C4-2B (cell line): ENCODE results near the gene TMPRSS13.
"Not testable (repeated sequence)": the region's sequence is repeated elsewhere in the genome, so short reads cannot be mapped to it uniquely, and the experiment has no call there.

Experiments
- H3K27ac ChIP-seq: fragments of 450-650 bp; 2 replicates; pipeline ENCODE4 v1.5.1; 2017
- CTCF ChIP-seq: fragments of 450-650 bp; conservative IDR thresholded peaks from 2 replicates; pipeline ENCODE4 v1.5.1; 2017; ENCODE audit warnings: mild to moderate bottlenecking
- ZFX ChIP-seq: fragments of 450-650 bp; IDR thresholded peaks from 2 replicates; pipeline ENCODE4 v1.6.1; 2017

Gene TMPRSS13

GRCh38 chr11:117932426-117932825 lies 3.2 kb upstream of the TMPRSS13 start:
- no peak for TF ChIP-seq CTCF
- TF ChIP-seq ZFX, result no peak
- H3K27ac ChIP-seq, result no peak overlapping the region

- TF ChIP-seq ZFX (no peak), CTCF (no peak)
- H3K27ac ChIP-seq, result no peak overlapping the region
These were observed 2.8 kb upstream of the TMPRSS13 start for GRCh38 chr11:117931971-117932370.

GRCh38 chr11:117931331-117931950 lies 2.2 kb upstream of the TMPRSS13 start:
- TF ChIP-seq CTCF (no peak), ZFX (no peak)
- H3K27ac ChIP-seq, result no peak overlapping the region; the same call in 1 of the 2 replicates

GRCh38 chr11:117930668-117931330 lies 1.6 kb upstream of the TMPRSS13 start:
- TF ChIP-seq CTCF (no peak), ZFX (no peak)

GRCh38 chr11:117929916-117930570 lies 841 bp upstream of the TMPRSS13 start:
- TF ChIP-seq CTCF (no peak), ZFX (no peak)
- H3K27ac ChIP-seq, result peak overlapping the region; percentile 59

More at GRCh38 chr11:117930668-117931330, 1.6 kb upstream of the TMPRSS13 start:
- no peak overlapping the region; the same call in 1 of the 2 replicates for H3K27ac ChIP-seq

GRCh38 chr11:117928446-117929141 lies 608 bp downstream of the TMPRSS13 start:
- no peak for TF ChIP-seq CTCF
- no peak for TF ChIP-seq ZFX
- H3K27ac ChIP-seq, result peak overlapping the region; percentile 59

GRCh38 chr11:117927926-117928325 lies 1.3 kb downstream of the TMPRSS13 start:
- no peak for TF ChIP-seq ZFX
- TF ChIP-seq CTCF, result no peak
- no peak overlapping the region for H3K27ac ChIP-seq

- not testable (repeated sequence) for H3K27ac ChIP-seq
These were observed 3.0 kb downstream of the TMPRSS13 start for GRCh38 chr11:117926166-117926565.
